Testis (tissue), 3 donors: ENCODE data around the gene TAF3. TPM values are rescaled to one million over a fixed set of nuclear protein-coding genes. Genes with fewer than 3 reads are reported as not detected.

ENCODE experiments used
- DNase-seq: peaks from one replicate; pipeline ENCODE4 v3.0.0-alpha.2; 2019
- H3K27ac ChIP-seq, 2 donors: fragments of 200-600 bp; sonication (generic); one replicate each; pipeline ENCODE4 v1.5.1; 2019
- H3K27me3 ChIP-seq: fragments of 200-600 bp; sonication (generic); one replicate; pipeline ENCODE4 v1.5.1; 2019
- H3K36me3 ChIP-seq: fragments of 200-600 bp; sonication (generic); one replicate; pipeline ENCODE4 v1.5.1; 2017; ENCODE audit warnings: low read depth; ENCODE audit errors: missing control alignments
- H3K4me1 ChIP-seq: fragments of 200-600 bp; sonication (generic); one replicate; pipeline ENCODE4 v1.5.1; 2019
- H3K4me3 ChIP-seq, 2 donors: fragments of 200-600 bp; sonication (generic); one replicate each; pipeline ENCODE4 v1.5.1; 2017 to 2019
- H3K9me3 ChIP-seq: fragments of 200-600 bp; sonication (generic); one replicate; pipeline ENCODE4 v1.5.1; 2017
- CTCF ChIP-seq, 3 experiments: fragments of 450-650 bp in 2 of 3; fragments of 200-600 bp in 1 of 3; sonication (generic) in 1 of 3; IDR thresholded peaks; one replicate each; pipeline ENCODE4 v1.5.1; 2016 to 2019; ENCODE audit warnings: antibody characterized with exemption in 3 of 3, mild to moderate bottlenecking in 2 of 3, moderate library complexity in 1 of 3
- POLR2A ChIP-seq: fragments of 450-650 bp; IDR thresholded peaks from one replicate; pipeline ENCODE4 v1.6.1; 2017; ENCODE audit warnings: antibody characterized with exemption, mild to moderate bottlenecking, moderate library complexity
- WGBS, 2 donors: methylation state at CpG; one replicate each; pipeline ENCODE4 v1.1.5; 2018; 5-methylcytosine and 5-hydroxymethylcytosine counted together
- intact Hi-C: fragments of 100-400 bp; cut with DNase I; formaldehyde crosslinking; loops from one replicate; pipeline ENCODE4 v1.15.1; 2023; ENCODE audit warnings: low total_unique reads
- polyA plus RNA-seq: library from polyadenylated mRNA; stranded (reverse); fragments of 350-450 nt; fragmentation: Illumina TruSeq; extraction: RNeasy Lipid Tissue Mini Kit (QIAGEN cat#74804); gene quantifications from one replicate; pipeline ENCODE4 v1.2.3, GENCODE V29; 2014; ENCODE audit warnings: low read depth, low replicate concordance; ENCODE audit not compliant: insufficient read depth
- total RNA-seq, 2 donors: library from RNA; depleted of rRNA; stranded (reverse); fragments of >200 nt; gene quantifications; one replicate each; pipeline ENCODE4 v1.2.3, GENCODE V29; 2016

The TAF3 gene
- total and polyA plus RNA-seq, 3 donors from 2014 or later: 7.0 to 33.0 (median 32.8) TPM

GRCh38 chr10:8013006-8013405 lies 194.7 kb downstream of the TAF3 start:
- Histone ChIP-seq H3K27me3 (no peaks in the 10 kb centered on the region), H3K36me3 (no peaks in the 10 kb centered on the region), H3K4me1 (no peaks in the 10 kb centered on the region), H3K9me3 (no peaks in the 10 kb centered on the region), H3K27ac (no peak overlapping the region), H3K4me3 (no peak overlapping the region)
- no peak for DNase-seq
- TF ChIP-seq POLR2A (no peak), CTCF (IDR thresholded peaks at IDR 0.05) (no peak)
- WGBS, 2 donors: 93 to 100% methylated on average over 1 of the region's 1 CpG
- intact Hi-C loops: no loop called here

GRCh38 chr10:8013619-8014018 lies 195.3 kb downstream of the TAF3 start:
- DNase-seq: no peak
- Histone ChIP-seq H3K27me3 (no peaks in the 10 kb centered on the region), H3K9me3 (no peaks in the 10 kb centered on the region), H3K27ac (no peak overlapping the region), H3K4me3 (no peak overlapping the region), H3K4me1 (no peaks in the 10 kb centered on the region), H3K36me3 (no peaks in the 10 kb centered on the region)
- no peak for TF ChIP-seq CTCF (IDR thresholded peaks at IDR 0.05)
- no peak for TF ChIP-seq POLR2A
- intact Hi-C loops: no loop called here
- 95 to 98% methylated on average over 10 of the region's 10 CpGs for WGBS, 2 donors

GRCh38 chr10:8014649-8015048 lies 196.3 kb downstream of the TAF3 start:
- Histone ChIP-seq H3K4me3 (no peak overlapping the region), H3K9me3 (no peaks in the 10 kb centered on the region), H3K4me1 (no peaks in the 10 kb centered on the region), H3K27me3 (no peaks in the 10 kb centered on the region), H3K27ac (no peak overlapping the region), H3K36me3 (no peaks in the 10 kb centered on the region)
- DNase-seq: no peak
- intact Hi-C loops: no loop called here
- TF ChIP-seq POLR2A: no peak
- TF ChIP-seq CTCF (IDR thresholded peaks at IDR 0.05): no peak
- WGBS, 2 donors: 94% methylated on average over 16 of the region's 16 CpGs

GRCh38 chr10:8017277-8017676 lies 199.0 kb downstream of the TAF3 start:
- Histone ChIP-seq H3K27me3 (no peaks in the 10 kb centered on the region), H3K27ac (no peak overlapping the region), H3K9me3 (no peaks in the 10 kb centered on the region), H3K4me3 (no peak overlapping the region), H3K36me3 (no peaks in the 10 kb centered on the region), H3K4me1 (no peaks in the 10 kb centered on the region)
- WGBS, 2 donors: 51 to 66% methylated on average over 6 of the region's 6 CpGs
- TF ChIP-seq POLR2A (no peak), CTCF (IDR thresholded peaks at IDR 0.05) (no peak)
- intact Hi-C loops: no loop called here
- no peak for DNase-seq

GRCh38 chr10:8023321-8023720 lies 205.0 kb downstream of the TAF3 start:
- no peak overlapping the region for H3K27ac ChIP-seq
- TF ChIP-seq CTCF (IDR thresholded peaks at IDR 0.05): no peak
- TF ChIP-seq POLR2A: no peak
- no peak for DNase-seq
- 81 to 84% methylated on average over 4 of the region's 4 CpGs for WGBS, 2 donors
- no peak overlapping the region for H3K4me3 ChIP-seq
- intact Hi-C loops: no loop called here
- no peaks in the 10 kb centered on the region for H3K4me1 ChIP-seq
- H3K36me3 ChIP-seq: no peaks in the 10 kb centered on the region
- no peaks in the 10 kb centered on the region for H3K9me3 ChIP-seq
- H3K27me3 ChIP-seq: no peaks in the 10 kb centered on the region
